GM19351 (cell line): ENCODE data around the gene RPL28.

Experiments used
- ATAC-seq: cut with Tn5 transposase; IDR thresholded peaks from one replicate; pipeline ENCODE4 v1.9.1; 2021; ENCODE audit warnings: mild to moderate bottlenecking, moderate library complexity; ENCODE audit not compliant: unreplicated experiment

Gene RPL28

GRCh38 chr19:55353356-55353802 lies 32.4 kb upstream of the RPL28 start:
- no peak for ATAC-seq

DNA sequence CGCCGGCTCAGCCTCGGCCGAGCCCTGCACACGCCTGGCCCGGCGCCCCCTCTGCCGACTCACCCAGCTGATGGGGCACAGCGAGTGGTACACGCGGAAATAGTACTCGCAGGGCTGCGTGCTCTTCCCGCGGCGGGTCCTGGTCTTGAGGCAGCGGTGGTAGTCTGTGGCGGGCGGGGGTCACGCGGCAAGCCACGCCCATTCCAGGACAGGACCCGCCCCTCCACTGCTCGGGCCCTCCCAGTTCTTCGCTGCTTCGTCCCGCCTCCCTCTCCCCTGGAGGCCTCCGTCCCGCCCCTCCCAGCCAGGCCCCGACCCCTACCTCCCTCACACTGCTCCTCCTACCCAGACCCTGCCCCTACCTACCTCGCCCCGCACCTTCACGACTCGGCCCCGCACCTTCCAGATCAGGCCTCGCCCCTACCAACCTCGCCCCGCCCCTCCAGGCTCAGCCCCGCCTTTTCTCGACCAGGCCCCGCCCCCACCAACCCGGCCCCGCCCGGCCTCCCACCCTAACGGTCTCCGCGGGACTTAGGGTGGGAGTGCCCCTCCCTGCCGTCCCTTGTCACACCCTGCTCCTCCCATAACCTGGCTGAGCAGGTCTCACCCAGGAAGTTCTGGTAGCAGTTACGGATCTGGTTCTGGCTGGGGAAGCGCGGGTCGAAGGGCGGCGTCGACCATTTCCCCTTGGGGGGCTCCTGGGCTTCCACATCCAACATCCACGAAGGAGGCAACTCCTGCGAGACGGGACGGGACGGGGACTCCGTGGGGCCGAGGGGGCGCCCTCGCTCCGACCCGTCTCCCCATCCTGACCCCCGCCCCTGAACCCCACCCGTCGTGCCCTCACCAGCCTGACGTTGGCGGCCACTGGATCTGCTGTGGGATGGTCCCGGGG lies 31.7 kb upstream of the RPL28 start:
- ATAC-seq, result no peak

- no peak for ATAC-seq
These were observed 31.0 kb upstream of the RPL28 start, which contains the start of gene COX6B2 for GRCh38 chr19:55354698-55355212. Gene COX6B2 (minus strand): TSS chr19:55354719. CDS start chr19:55354521, 198 bp downstream.

GRCh38 chr19:55355213-55355821 lies 30.4 kb upstream of the RPL28 start:
- no peak for ATAC-seq

- ATAC-seq, result no peak
These were observed 27.2 kb upstream of the RPL28 start for GRCh38 chr19:55358493-55358892.

DNA sequence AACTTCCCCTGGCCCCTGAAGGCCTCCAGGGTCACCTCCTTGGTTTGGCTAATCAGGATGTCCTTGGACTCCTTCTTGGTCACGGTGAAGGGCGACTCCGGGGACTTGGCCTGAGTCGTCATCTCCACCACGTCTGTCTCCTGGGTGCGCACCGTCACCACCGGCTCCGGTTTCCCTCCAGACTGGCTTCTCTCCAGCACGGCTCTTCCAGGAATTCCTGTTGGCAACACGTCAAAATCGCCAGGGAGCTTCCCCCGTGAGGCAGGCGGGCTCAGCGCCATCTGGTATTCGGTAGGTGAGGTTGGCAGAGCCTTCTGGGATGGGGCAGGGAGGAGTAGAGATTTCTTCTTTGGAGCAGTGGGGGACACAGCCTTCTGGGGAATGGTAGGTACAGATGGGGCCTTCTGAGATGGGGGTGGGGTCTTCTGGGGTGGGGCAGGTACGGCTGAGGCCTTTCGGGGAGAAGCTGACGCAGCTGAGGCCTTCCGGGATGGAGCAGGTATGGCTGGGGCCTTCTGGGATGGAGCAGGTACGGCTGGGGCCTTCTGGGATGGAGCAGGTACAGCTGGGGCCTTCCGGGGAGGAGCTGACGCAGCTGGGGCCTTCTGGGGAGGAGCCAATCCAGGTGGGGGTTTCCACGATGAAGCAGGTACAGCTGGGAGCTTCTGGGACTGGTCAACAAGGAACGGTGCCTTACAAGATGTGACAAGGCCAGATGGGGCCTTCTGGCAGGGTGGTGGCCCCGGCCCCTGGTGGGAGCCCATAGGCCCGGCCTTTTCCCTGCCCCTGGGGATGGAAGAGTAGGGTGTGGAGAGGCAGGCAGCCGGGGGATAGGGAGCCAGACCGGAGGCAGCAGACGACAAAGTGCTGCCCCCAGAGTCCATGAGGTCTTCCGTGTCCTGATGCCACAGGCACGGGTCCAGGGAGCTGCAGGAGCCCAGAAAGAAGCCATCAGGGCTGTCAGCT lies 26.5 kb upstream of the RPL28 start:
- no peak for ATAC-seq

DNA sequence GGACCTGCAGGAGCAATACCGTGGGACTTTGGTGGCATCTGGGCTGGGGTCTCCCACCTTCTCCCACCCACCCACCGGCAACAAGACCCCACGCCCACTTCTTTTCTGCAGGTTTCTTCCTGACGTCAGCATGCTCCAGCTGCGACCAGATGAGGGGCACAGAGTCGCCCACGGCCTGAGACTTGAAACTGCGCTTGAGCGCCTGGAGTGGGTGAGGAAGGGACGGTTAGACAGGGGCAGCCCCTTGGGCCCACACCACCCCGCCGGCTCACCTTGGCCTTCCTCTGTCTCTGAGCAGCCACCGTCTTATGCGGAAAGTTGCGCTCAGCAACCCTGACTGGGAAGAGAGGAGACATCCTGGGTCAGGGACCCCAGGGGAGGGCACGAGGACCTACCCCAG lies 24.8 kb upstream of the RPL28 start:
- ATAC-seq, result no peak

GRCh38 chr19:55362174-55362989 lies 23.4 kb upstream of the RPL28 start:
- ATAC-seq, result no peak

- no peak for ATAC-seq
These were observed 22.6 kb upstream of the RPL28 start, which contains the start of gene GARIN5B for GRCh38 chr19:55362990-55363716. Gene GARIN5B (minus strand): TSS chr19:55363260. CDS start chr19:55363066, 194 bp downstream.

DNA sequence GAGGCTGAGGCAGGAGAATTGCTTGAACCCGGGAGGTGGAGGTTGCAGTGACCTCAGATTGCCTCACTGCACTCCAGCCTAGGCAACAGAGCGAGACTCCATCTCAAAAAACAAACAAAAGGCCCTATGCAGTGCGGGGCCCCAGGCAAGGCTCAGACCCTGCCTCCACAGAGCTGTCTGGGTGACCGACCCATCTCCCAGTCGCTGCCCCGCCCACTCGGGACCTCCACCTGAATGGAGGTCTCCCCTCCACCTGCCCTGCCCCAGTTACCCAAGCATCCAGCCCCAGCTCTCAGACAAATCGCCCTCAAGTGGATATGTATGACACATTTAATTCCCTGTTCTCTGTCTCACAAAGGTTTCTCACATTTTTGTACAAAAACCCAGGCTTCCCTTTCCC lies 20.5 kb upstream of the RPL28 start:
- ATAC-seq, result no peak

- no peak for ATAC-seq
These were observed 19.8 kb upstream of the RPL28 start for GRCh38 chr19:55365964-55366363.

GRCh38 chr19:55366790-55367189 lies 18.9 kb upstream of the RPL28 start:
- ATAC-seq, result no peak

DNA sequence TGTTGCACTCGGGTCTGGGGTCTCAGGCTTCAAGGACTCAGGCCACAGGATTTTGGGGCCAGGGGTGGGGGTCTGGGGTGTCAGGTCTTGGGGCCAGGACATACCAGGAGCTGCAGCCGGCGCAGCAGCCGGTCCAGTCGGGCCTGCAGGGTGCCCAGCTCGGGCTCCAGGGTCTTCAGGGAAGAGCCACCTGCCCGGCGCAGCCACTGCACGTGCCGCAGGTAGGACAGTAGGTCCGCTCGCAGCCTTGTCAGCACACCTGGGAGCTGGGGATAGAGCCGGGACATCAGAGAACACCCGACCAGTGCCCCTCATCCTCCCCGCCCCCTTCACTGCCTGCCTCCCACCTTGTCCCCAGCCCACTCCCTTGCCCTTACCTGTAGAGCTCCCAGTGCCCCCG lies 17.6 kb upstream of the RPL28 start:
- no peak for ATAC-seq

GRCh38 chr19:55368701-55369563 lies 16.8 kb upstream of the RPL28 start:
- ATAC-seq, result no peak

DNA sequence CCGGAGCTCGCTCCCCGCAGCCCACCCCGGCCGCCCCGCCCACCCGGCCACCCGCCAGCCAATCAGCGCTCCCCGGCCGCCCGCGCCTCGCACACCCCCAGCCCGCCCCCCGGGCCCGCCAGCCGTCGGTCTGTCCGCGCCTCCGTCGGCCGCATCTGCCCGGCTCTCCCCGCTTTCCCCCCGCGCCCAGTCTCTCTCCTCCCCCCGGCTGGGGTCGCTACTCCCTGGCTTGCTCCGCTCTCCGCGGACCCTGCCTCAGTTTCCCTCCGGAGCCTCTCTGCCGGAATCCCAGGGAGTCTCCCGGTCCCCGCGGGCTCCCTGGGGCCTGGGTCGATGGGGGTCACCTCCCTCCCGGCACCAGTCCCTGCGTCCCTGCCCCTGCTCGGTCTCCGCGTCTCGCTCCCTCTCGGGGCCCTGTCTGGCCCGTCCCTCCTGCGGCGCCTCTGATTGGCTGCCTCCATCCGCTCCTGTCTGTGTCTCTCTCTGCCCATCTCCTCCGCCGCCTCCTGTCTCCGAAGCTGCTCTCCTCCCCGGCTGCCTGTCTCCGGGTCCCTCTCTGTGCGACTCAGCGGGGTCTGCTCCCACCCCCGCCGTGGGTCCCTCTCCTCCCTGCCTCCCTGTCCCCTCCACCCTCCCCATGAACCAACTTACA lies 16.0 kb upstream of the RPL28 start:
- no peak for ATAC-seq

- ATAC-seq, result no peak
These were observed 15.3 kb upstream of the RPL28 start, which contains the start of gene IL11 for GRCh38 chr19:55370305-55370988. Gene IL11 (minus strand): TSS chr19:55370463. CDS start chr19:55370310, 153 bp downstream.
